Ammon's horn (tissue), 1 donor: ENCODE data around the gene PSMD13.
A peak's percentile ranks its signal among the peaks of the same experiment; 100 is the strongest.
"Not testable (repeated sequence)": the region's sequence is repeated elsewhere in the genome, so short reads cannot be mapped to it uniquely, and the experiment has no call there.

Experiments used
- DNase-seq: peaks from one replicate; pipeline ENCODE4 v3.0.0-alpha.2; 2016; ENCODE audit warnings: low spot score

The PSMD13 gene

DNA sequence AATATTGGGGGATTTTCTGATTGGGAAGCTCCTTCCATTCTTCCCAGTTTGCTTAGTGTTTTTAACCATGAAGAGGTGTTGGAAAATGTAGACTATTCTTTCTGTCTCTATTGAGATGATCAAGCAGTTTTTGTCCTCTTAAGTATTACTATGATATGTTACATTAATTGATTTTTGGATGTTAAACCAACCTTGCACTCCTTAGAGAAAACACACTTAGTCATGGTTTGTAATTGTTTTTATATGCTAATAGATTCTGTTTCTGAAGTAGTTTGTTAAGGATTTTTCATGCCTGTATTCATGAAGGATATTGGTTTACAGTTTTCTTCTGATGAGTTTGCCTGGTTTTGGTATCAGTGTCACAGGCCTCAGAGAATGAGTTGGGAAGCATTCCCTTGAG, 39.4 kb downstream of the PSMD13 start:
- DNase-seq, result no peak

DNA sequence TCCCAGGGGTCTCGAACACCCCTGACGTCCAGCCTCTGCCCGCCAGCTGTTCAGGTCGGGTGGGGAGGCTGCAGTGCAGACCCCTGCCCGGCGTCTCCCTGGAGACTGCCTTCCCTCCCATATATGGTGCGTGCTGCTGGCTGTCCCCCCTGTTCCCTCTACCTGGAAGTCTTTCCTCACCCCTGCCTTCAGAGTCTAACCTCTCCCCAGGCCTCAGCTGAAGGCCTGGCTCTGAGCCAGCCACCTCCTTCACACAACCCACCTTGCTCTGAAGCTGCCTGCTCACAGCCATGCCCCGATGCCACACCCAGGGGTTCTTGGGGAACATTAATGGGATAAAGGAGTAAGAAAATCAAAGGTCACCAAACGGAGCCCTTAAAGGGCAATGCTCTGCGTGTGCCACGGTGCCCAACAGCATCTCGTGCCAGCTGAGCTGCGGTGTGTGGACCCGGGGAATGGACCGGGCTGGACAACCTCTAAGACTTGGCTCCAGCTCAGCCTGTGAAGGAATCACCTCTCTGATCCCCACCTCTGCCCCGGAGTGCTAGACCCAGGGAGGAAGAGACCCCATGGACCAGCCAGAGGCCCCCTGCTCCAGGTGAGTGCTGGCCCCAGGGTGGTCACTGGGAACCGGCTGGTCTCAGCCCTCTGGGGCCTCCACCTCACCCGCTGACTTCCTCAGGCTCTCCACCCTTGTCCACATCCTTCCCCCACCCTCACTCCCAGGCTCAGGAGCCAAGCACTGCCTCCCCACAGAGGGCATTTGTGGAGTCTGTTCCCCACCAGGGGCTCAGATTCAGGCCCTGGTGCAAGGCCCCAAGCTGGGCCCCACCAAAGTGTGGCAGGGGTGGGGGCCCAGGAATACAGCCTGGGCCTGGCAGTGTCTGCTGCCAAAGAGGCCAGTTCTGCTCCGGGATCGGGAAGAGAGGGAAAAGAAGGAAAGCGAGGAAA, 41.5 kb downstream of the PSMD13 start, which contains the start of gene NLRP6:
Gene NLRP6 (plus strand): TSS at position 407 of the 951 bp plus-strand sequence. CDS start 163 bp downstream, at position 570.
- DNase-seq, result no peak

DNA sequence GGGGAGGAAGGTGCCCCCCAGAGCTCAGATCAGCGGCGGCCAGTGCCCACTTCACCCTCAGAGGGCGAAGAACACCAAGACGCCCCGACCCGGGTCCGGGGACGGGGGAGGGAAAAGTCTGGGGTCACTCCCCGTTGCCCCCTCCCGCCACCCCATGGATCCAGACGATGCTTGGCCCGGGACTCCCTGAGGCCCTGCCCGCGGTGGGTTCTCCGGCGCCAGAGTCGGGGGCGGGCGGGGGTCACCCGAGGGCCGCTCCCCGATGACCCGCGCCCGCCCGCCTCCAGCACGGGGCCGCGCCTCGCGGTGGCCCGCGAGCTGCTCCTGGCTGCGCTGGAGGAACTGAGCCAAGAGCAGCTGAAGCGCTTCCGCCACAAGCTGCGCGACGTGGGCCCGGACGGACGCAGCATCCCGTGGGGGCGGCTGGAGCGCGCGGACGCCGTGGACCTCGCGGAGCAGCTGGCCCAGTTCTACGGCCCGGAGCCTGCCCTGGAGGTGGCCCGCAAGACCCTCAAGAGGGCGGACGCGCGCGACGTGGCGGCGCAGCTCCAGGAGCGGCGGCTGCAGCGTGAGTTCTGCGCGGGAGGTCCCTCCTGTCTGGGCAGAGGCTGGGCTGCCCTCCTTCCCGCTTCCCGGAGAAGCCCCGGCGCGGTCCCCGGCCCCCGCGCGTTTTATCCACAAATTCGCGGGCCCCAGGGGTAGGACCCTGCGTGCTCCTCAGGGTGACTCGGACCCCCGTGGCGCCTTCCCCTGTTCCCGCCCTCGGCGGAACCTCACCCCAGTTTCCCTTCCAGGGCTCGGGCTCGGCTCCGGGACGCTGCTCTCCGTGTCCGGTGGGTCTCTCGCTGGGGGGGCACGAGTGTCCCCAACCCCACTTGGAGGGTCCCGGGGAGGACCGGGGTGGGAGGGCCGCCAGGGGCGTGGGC, 42.5 kb downstream of the PSMD13 start:
- no peak for DNase-seq

DNA sequence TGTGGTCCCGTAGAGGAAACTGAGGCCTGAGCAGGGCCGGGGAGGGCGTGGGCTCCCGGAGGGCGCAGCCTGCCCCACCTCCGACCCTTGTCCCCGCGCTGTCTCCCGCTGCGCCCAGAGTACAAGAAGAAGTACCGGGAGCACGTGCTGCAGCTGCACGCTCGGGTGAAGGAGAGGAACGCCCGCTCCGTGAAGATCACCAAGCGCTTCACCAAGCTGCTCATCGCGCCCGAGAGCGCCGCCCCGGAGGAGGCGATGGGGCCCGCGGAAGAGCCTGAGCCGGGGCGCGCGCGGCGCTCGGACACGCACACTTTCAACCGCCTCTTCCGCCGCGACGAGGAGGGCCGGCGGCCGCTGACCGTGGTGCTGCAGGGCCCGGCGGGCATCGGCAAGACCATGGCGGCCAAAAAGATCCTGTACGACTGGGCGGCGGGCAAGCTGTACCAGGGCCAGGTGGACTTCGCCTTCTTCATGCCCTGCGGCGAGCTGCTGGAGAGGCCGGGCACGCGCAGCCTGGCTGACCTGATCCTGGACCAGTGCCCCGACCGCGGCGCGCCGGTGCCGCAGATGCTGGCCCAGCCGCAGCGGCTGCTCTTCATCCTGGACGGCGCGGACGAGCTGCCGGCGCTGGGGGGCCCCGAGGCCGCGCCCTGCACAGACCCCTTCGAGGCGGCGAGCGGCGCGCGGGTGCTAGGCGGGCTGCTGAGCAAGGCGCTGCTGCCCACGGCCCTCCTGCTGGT, 43.4 kb downstream of the PSMD13 start:
- DNase-seq, result no peak

DNA sequence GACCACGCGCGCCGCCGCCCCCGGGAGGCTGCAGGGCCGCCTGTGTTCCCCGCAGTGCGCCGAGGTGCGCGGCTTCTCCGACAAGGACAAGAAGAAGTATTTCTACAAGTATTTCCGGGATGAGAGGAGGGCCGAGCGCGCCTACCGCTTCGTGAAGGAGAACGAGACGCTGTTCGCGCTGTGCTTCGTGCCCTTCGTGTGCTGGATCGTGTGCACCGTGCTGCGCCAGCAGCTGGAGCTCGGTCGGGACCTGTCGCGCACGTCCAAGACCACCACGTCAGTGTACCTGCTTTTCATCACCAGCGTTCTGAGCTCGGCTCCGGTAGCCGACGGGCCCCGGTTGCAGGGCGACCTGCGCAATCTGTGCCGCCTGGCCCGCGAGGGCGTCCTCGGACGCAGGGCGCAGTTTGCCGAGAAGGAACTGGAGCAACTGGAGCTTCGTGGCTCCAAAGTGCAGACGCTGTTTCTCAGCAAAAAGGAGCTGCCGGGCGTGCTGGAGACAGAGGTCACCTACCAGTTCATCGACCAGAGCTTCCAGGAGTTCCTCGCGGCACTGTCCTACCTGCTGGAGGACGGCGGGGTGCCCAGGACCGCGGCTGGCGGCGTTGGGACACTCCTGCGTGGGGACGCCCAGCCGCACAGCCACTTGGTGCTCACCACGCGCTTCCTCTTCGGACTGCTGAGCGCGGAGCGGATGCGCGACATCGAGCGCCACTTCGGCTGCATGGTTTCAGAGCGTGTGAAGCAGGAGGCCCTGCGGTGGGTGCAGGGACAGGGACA, 44.1 kb downstream of the PSMD13 start:
- DNase-seq, result no peak

DNA sequence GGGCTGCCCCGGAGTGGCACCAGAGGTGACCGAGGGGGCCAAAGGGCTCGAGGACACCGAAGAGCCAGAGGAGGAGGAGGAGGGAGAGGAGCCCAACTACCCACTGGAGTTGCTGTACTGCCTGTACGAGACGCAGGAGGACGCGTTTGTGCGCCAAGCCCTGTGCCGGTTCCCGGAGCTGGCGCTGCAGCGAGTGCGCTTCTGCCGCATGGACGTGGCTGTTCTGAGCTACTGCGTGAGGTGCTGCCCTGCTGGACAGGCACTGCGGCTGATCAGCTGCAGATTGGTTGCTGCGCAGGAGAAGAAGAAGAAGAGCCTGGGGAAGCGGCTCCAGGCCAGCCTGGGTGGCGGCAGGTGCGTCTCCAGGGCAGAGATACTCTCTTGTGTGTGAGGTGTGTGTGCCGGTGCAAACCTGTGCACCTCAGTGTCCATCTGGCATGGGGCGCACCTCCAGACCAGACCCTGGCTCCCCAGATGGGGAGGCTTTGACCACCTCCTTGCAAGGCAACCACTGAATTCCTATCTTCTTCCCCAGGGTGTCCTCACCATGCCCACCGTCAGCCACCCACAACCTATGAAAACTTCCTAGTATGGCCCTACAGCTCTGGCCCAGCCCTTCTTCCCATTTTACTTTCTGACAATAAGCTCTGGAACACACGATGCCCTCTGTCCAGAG, 44.8 kb downstream of the PSMD13 start:
- no peak for DNase-seq

DNA sequence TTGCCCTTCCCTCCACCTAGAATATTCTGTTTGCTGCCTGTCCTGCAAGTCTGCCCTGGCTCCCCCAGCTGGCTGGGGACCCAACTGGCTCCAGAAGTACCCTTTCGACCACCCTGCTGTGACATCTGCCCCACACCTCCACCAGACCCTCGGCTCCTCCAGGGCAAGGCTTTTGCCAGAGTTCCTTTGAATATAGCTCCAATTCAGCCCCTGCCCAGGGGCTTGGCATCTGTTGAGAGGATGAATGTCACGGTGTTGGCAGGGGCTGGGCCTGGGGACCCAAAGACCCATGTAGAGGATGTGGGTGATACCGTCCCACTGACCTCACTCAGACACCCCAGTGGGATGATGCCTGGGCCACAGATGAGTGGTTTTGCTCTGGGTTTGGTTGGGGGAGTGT, 45.4 kb downstream of the PSMD13 start:
- DNase-seq, result no peak

DNA sequence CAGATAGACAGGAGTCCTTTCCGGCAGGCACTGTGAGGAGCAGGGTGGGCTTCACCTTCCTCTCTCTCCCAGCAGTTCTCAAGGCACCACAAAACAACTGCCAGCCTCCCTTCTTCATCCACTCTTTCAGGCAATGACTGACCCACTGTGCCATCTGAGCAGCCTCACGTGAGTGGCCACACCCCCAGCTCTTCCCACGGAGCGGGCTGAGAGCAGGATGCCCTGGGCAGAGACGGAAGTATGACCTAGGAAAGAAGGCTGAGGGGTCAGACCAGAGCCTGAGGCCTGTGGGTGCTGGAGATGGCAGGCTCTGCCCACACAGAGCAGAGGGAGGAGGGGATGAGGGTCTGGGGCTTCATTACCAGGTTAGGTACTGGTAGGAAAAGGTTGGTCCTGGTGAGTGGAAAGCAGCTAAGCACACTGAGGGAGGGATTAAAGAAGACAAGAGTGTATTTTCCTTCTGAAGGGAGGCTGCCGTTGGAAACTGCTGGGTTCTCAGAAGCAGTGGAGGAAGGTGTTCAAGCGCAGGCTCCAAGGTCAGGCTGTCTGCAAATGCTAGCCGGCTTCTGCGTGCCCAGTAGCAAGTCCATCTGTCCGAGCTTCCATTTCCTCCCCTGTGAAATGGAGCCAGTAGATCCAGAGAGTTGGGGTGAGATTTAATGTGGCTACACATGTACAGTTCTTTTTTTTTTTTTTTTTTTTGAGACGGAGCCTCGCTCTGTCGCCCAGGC, 46.0 kb downstream of the PSMD13 start:
- no peak for DNase-seq

DNA sequence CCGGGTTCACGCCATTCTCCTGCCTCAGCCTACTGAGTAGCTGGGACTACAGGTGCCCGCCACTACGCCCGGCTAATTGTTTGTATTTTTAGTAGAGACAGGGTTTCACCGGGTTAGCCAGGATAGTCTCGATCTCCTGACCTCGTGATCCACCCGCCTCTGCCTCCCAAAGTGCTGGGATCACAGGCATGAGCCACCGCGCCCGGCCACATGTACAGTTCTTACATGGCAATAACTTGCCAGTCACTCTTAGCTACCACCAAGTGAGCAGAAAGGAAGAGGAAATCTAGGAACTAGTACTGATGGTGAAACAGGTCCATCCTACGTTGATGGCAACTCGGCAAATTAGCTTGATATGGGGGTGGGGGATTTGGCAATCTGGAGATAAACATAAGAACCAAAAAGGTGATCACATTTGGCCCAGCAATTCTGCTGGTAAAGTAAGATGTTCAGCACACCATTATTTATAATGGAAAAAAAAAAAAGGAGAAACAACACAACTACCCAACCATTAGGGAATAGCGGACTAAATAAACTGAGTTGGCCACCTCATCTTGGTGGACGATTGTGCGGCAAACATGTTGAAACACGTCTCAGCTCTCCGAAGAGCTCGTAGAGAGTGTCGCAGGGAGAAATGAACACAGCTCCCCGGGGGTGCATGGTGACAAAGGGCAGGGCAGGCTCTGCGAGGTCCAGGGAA, 46.8 kb downstream of the PSMD13 start:
- DNase-seq, result no peak

DNA sequence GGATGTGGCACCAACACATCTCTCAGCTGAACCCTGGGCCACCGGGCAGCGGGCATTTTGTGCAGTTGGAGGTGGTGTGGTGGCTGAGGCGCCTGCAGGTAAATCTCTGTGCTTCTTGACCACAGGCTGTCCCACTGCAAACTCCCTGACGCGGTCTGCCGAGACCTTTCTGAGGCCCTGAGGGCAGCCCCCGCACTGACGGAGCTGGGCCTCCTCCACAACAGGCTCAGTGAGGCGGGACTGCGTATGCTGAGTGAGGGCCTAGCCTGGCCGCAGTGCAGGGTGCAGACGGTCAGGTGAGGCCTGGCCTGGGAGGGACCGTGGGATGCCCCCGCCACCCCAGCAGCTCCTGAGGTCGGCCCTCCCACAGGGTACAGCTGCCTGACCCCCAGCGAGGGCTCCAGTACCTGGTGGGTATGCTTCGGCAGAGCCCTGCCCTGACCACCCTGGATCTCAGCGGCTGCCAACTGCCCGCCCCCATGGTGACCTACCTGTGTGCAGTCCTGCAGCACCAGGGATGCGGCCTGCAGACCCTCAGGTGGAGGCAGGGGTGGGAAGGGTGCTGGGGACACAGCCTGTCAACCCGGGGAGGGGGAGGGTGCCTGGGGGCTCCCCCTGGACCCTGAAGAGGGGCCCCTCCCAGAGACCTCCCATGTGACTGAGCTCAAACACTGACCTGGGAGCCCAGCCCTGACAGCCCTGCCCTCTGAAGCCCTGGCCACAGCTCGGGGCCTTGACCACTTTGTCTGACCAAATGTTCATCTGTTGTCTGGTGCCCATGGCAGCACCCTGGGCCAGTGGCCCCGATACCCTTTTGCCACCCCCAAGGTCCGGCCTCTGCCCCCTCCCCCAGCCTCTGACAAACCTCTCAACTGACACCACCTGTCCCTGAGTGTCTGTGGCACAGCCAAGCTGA, 47.6 kb downstream of the PSMD13 start:
- no peak for DNase-seq

DNA sequence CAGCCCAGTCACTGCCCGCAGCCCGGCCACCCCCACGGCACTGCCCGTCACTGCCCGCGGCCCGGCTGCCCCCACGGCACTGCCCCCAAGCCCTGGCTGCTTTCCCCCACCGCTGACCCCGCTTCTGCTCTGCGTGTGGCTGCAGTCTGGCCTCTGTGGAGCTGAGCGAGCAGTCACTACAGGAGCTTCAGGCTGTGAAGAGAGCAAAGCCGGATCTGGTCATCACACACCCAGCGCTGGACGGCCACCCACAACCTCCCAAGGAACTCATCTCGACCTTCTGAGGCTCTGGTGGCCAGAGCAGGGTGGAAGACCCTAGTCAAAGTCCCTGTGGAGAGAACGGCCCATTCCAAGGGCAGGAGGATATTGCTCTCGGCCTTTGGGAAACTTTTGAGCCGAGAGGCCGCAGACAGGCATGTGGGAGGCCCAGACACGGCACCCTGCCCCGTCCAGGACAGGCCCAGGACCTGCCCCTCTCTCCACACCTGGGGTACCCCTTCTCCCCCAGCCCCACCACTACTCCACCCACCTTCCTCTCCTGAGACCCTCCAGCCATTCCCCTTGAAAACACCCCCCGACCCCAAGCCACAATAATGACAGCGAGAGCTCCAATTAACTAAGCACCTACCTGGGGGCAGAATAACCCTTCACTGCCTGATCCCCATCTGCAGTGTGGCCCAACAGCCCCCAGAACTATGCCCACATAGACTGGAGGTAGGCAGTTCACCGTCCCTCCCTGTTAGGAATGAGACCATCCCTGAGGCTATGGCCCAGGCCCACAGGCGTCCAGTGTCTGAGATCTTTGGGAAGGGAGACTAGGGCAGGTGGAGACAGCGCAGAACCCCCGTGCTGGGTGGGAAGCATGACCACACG, 48.5 kb downstream of the PSMD13 start:
- DNase-seq, result no peak

DNA sequence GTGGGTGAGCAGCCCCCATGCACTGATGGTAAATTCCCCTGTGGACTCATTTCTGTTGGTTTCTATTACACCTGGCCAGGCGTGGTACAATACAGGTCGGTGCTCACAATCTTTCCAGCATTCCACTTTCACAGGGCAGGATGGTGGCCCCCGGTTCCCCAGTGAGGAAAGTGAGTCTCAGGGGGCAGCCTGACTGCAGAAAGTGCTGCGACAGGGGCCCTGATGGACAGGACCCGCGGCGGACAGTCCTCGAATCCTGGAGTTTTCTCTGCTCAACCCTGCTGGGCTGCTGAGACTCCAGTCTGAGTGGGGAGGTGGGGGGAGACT, 49.1 kb downstream of the PSMD13 start:
- DNase-seq, result no peak

DNA sequence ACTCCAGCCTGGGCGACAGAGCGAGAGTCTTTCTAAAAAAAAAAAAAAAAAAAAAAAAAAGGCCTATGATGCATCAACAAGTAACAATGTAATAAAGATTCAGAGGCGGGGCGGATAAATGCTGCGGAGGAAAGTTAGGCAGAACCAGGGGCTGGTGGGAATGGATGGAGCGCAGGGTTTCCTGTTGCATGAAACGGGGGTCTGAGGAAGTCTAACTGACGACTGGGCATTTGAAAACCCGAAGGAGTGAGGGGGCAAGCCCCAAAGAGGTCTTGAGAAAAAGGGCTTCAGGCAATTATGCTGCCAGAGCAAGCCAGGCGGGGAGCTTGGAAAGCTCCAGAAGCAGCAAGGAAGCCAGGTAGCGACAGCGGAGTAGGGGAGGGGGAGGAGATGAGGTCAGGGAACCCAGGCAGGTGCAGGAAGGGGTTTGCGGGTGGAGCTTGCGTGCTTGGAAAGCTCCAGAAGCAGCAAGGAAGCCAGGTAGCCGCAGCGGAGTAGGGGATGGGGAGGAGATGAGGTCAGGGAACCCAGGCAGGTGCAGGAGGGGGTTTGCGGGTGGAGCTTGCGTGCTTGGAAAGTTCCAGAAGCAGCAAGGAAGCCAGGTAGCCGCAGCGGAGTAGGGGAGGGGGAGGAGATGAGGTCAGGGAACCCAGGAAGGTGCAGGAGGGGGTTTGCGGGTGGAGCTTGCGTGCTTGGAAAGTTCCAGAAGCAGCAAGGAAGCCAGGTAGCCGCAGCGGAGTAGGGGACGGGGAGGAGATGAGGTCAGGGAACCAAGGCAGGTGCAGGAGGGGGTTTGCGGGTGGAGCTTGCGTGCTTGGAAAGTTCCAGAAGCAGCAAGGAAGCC, 50.4 kb downstream of the PSMD13 start:
- DNase-seq, result not testable (repeated sequence)

DNA sequence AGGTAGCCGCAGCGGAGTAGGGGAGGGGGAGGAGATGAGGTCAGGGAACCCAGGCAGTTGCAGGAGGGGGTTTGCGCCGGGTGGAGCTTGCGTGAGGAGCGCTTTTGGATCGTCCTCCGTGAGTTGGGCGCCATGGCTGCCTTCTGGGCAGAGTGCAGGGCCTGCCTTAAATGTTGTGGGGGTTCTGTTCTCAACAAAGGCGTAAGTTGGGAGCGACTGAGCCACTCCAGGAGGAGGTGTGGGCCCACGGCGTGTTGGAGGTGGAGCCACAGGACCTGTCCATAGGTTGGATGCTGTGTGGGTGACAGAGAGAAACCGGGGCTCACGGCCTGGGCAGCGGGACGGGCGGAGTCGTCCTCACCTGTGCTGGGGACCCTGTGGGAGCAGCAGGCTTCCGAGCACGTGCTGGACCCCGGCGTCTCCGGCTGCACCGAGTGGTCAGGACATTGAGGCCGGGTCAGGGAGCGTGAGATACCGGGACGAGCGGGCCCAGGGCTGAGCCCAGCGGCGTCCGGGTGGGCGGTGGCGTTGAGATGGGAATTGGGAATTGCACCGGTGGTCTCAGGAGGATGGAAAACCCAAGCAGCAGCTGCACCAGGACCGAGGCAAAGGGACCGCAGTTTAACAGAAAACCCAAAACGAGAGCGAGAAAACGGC, 51.2 kb downstream of the PSMD13 start:
- DNase-seq, result no peak

DNA sequence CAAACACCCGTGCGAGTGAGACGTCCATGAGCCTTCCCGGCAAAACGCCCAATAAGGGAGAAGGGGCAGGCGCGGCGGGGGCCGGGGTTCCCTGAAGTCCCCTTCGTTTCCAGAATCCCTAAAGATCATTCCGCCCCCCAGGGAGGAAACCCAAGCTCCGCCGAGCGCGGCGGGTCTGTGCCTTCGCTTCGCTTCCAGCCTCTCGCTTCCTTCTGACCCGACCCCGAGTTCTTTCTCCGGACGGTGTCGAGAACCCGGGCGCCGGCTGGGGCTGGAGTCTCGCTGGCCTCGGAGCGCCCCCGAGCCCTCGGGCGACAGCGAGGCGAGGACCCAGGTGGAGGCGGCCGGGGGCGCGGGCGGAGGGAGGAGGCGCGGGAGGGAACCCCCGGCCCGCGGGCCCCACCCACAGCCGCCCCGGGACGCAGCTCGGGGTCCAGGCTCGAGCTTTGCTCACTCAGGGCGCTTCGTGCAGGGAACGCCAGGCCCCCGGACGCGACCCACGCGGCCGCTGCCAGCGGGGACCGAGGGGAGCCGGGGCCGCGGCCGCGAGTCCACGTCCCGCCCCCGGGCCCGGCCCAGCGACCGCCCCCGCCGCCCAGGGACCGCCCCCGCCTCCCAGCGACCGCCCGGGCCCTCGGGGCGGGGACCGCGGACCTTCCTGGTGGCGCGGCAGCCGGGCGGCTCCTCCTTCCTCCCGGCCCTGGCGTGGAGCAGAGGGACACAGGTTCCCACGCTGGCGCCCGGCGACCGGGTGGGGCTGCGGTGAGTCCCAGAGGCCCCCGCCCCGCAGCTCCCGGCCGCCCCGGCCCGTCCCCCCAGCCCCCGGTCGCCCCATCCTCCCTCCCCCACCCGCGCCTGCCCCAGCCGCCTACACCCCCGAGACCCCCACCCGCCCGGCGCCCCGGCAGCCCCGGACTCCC, 52.0 kb downstream of the PSMD13 start, which contains the start of gene PGGHG:
Gene PGGHG (plus strand): TSS at position 649 of the 920 bp plus-strand sequence. CDS start 691 bp downstream, outside the sequence.
- peak; percentile 35 for DNase-seq
